Measurements from ENCODE around the gene KCNJ5. TPM values are rescaled to one million over a fixed set of nuclear protein-coding genes. Genes with fewer than 3 reads are reported as not detected.

Gene KCNJ5
- total and polyA plus RNA-seq, 2 experiments from 2014 or later, result not detected

DNA sequence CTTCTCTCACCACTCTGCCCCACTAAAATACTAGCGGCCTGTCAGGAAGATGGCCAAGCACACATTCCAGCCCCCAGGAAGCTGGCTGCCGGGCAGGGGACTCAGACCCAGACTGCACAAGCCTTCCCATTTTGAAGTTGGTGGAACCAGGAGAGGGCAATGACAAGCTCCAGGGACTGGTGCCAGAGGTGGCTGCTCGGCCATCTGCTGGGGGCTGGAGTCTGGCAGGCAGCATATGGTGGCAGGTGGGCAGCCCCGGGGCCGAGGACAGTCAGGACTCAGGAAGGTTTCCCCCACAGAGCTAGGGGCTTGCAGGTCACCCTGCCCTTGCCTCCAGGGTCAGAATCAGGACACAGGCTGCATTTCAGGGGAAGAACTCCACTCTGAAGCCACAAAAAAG lies 22.6 kb downstream of the KCNJ5 start:
- no peaks in the 10 kb centered on the region; the same call in 2 of the 3 replicates for H3K4me1 Mint-ChIP-seq

More for the DNA sequence above, 22.6 kb downstream of the KCNJ5 start:
- no peaks in the 10 kb centered on the region for H3K4me1 ChIP-seq (ENCODE audit: insufficient read depth)
- H3K36me3 Mint-ChIP-seq (ENCODE audit: low read depth), result no peaks in the 10 kb centered on the region; the same call in 2 of the 3 replicates
- DNase-seq (ENCODE audit: low spot score) (no peak), ATAC-seq (no peak)
- H3K27me3 Mint-ChIP-seq (ENCODE audit: insufficient read depth, low read depth, poor library complexity), result peaks cover 11% of the 10 kb centered on the region
- H4K20me1 ChIP-seq (replicated peaks; ENCODE audit: insufficient read depth), result no peaks in the 10 kb centered on the region
- H3K27ac Mint-ChIP-seq, result no peak overlapping the region
- no peaks in the 10 kb centered on the region for H3K79me2 ChIP-seq (replicated peaks; ENCODE audit: insufficient read depth)
- H2AFZ ChIP-seq, result no peak overlapping the region
- TF ChIP-seq ZNF331 (CRISPR knock-in tag; IDR thresholded peaks at IDR 0.05; ENCODE audit: low read depth) (no peak), NANOG (IDR thresholded peaks at IDR 0.05; ENCODE audit: borderline replicate concordance) (no peak), ZNF462 (CRISPR knock-in tag; IDR thresholded peaks at IDR 0.05) (no peak), STAT1 (IDR thresholded peaks at IDR 0.05; ENCODE audit: unreplicated experiment) (no peak), EZH2phosphoT487 (IDR thresholded peaks at IDR 0.05; ENCODE audit: unreplicated experiment) (no peak), ZNF114 (CRISPR knock-in tag; IDR thresholded peaks at IDR 0.05) (no peak), POLR2AphosphoS5 (IDR thresholded peaks at IDR 0.05; ENCODE audit: low read depth) (no peak), ETS1 (IDR thresholded peaks at IDR 0.05) (no peak), JUNB (IDR thresholded peaks at IDR 0.05; ENCODE audit: unreplicated experiment) (no peak), CREB1 (CRISPR knock-in tag; IDR thresholded peaks at IDR 0.05; ENCODE audit: low read depth) (no peak), EZH2 (IDR thresholded peaks at IDR 0.05; ENCODE audit: low read depth, unreplicated experiment) (no peak), CTCF (conservative IDR thresholded peaks at IDR 0.05; ENCODE audit: low read depth in 2 of 2) (no peak)
- TF ChIP-seq, protein P1, sequence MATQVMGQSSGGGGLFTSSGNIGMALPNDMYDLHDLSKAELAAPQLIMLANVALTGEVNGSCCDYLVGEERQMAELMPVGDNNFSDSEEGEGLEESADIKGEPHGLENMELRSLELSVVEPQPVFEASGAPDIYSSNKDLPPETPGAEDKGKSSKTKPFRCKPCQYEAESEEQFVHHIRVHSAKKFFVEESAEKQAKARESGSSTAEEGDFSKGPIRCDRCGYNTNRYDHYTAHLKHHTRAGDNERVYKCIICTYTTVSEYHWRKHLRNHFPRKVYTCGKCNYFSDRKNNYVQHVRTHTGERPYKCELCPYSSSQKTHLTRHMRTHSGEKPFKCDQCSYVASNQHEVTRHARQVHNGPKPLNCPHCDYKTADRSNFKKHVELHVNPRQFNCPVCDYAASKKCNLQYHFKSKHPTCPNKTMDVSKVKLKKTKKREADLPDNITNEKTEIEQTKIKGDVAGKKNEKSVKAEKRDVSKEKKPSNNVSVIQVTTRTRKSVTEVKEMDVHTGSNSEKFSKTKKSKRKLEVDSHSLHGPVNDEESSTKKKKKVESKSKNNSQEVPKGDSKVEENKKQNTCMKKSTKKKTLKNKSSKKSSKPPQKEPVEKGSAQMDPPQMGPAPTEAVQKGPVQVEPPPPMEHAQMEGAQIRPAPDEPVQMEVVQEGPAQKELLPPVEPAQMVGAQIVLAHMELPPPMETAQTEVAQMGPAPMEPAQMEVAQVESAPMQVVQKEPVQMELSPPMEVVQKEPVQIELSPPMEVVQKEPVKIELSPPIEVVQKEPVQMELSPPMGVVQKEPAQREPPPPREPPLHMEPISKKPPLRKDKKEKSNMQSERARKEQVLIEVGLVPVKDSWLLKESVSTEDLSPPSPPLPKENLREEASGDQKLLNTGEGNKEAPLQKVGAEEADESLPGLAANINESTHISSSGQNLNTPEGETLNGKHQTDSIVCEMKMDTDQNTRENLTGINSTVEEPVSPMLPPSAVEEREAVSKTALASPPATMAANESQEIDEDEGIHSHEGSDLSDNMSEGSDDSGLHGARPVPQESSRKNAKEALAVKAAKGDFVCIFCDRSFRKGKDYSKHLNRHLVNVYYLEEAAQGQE (IDR thresholded peaks at IDR 0.05; ENCODE audit: unreplicated experiment), result no peak
- H3K9me2 ChIP-seq (ENCODE audit: insufficient read depth), result no peaks in the 10 kb centered on the region
- H3K27ac ChIP-seq (ENCODE audit: low read depth), result no peak overlapping the region
- H3K4me3 Mint-ChIP-seq, result no peak overlapping the region
- peaks cover 3% of the 10 kb centered on the region; the same call in 1 of the 2 replicates for H3K27me3 ChIP-seq (ENCODE audit: insufficient read depth)
- H3K36me3 ChIP-seq (ENCODE audit: insufficient read depth), result no peaks in the 10 kb centered on the region
- H3K4me2 ChIP-seq, result no peak overlapping the region
- no peaks in the 10 kb centered on the region for H3F3A ChIP-seq (replicated peaks; ENCODE audit: low read depth)
- no peak overlapping the region for H3K4me3 ChIP-seq
- H3K9me3 Mint-ChIP-seq, result peaks cover 4% of the 10 kb centered on the region; the same call in 2 of the 3 replicates

Measured in GM23338 (cell line).